KMS-11 (cell line): Measurements from ENCODE around the gene ZNF778.

Source experiments
- H2AFZ ChIP-seq: fragments of 200-600 bp; sonication (generic); 2 replicates; pipeline ENCODE4 v1.6.1; 2016; ENCODE audit warnings: antibody characterized with exemption, mixed run types, low read depth
- H3K27ac ChIP-seq: fragments of 200-600 bp; sonication (generic); 2 replicates; pipeline ENCODE4 v1.6.1; 2016; ENCODE audit warnings: mild to moderate bottlenecking, mixed run types
- H3K27me3 ChIP-seq: fragments of 200-600 bp; sonication (generic); 2 replicates; pipeline ENCODE4 v1.6.1; 2017; ENCODE audit warnings: mild to moderate bottlenecking, low read depth, mixed run types, moderate library complexity; ENCODE audit not compliant: insufficient read depth
- H3K36me3 ChIP-seq: fragments of 200-600 bp; sonication (generic); 2 replicates; pipeline ENCODE4 v1.6.1; 2017; ENCODE audit warnings: mild to moderate bottlenecking, mixed run types; ENCODE audit not compliant: insufficient read depth
- H3K4me1 ChIP-seq: fragments of 200-600 bp; sonication (generic); 2 replicates; pipeline ENCODE4 v1.6.1; 2016; ENCODE audit warnings: mild to moderate bottlenecking, low read depth, mixed run types; ENCODE audit not compliant: poor library complexity, severe bottlenecking
- H3K4me2 ChIP-seq: fragments of 200-600 bp; sonication (generic); 2 replicates; pipeline ENCODE4 v1.7.0; 2016; ENCODE audit warnings: mild to moderate bottlenecking, mixed run types
- H3K4me3 ChIP-seq: fragments of 200-600 bp; sonication (generic); IDR thresholded peaks from 2 replicates; pipeline ENCODE4 v1.6.1; 2017; ENCODE audit warnings: low read depth, low read length, mixed read lengths; ENCODE audit not compliant: insufficient read depth
- H3K79me2 ChIP-seq: fragments of 200-600 bp; sonication (generic); 2 replicates; pipeline ENCODE4 v1.6.1; 2016; ENCODE audit warnings: low read depth, mixed run types; ENCODE audit not compliant: insufficient read depth
- H3K9ac ChIP-seq: fragments of 200-600 bp; sonication (generic); 2 replicates; pipeline ENCODE4 v1.6.1; 2016; ENCODE audit warnings: mild to moderate bottlenecking, mixed run types
- H4K20me1 ChIP-seq: fragments of 200-600 bp; sonication (generic); 2 replicates; pipeline ENCODE4 v1.6.1; 2016; ENCODE audit warnings: mild to moderate bottlenecking, mixed run types; ENCODE audit not compliant: insufficient read depth
- CTCF ChIP-seq: fragments of 200-600 bp; sonication (generic); conservative IDR thresholded peaks from 2 replicates; pipeline ENCODE4 v1.6.1; 2017; ENCODE audit warnings: low read depth, mild to moderate bottlenecking, antibody characterized with exemption, low read length, moderate library complexity, mixed read lengths

The ZNF778 gene

GRCh38 chr16:89221604-89222003 lies 4.1 kb downstream of the ZNF778 start:
- TF ChIP-seq CTCF: no peak
- Histone ChIP-seq H3K9ac (no peak overlapping the region), H3K27me3 (no peaks in the 10 kb centered on the region), H3K4me1 (peaks cover 9% of the 10 kb centered on the region), H3K79me2 (no peaks in the 10 kb centered on the region; the same call in 1 of the 2 replicates), H3K27ac (no peak overlapping the region), H3K4me2 (no peak overlapping the region), H2AFZ (no peak overlapping the region), H3K36me3 (no peaks in the 10 kb centered on the region; the same call in 1 of the 2 replicates), H3K4me3 (no peak overlapping the region), H4K20me1 (no peaks in the 10 kb centered on the region)

GRCh38 chr16:89222931-89223330 lies 5.4 kb downstream of the ZNF778 start:
- no peak overlapping the region for H3K27ac ChIP-seq
- H2AFZ ChIP-seq: no peak overlapping the region
- TF ChIP-seq CTCF: no peak
- H3K36me3 ChIP-seq: peaks cover 3% of the 10 kb centered on the region; the same call in 1 of the 2 replicates
- no peaks in the 10 kb centered on the region for H3K27me3 ChIP-seq
- no peak overlapping the region for H3K4me3 ChIP-seq
- no peaks in the 10 kb centered on the region; the same call in 1 of the 2 replicates for H3K79me2 ChIP-seq
- peaks cover 4% of the 10 kb centered on the region for H3K4me1 ChIP-seq
- H3K9ac ChIP-seq: no peak overlapping the region
- H4K20me1 ChIP-seq: no peaks in the 10 kb centered on the region
- H3K4me2 ChIP-seq: no peak overlapping the region

GRCh38 chr16:89224665-89225064 lies 7.2 kb downstream of the ZNF778 start:
- H3K36me3 ChIP-seq: peaks cover 3% of the 10 kb centered on the region; the same call in 1 of the 2 replicates
- H4K20me1 ChIP-seq: no peaks in the 10 kb centered on the region
- no peak overlapping the region for H2AFZ ChIP-seq
- no peaks in the 10 kb centered on the region for H3K27me3 ChIP-seq
- H3K9ac ChIP-seq: no peak overlapping the region
- H3K79me2 ChIP-seq: no peaks in the 10 kb centered on the region; the same call in 1 of the 2 replicates
- TF ChIP-seq CTCF: no peak
- no peak overlapping the region for H3K4me2 ChIP-seq
- no peak overlapping the region for H3K27ac ChIP-seq
- no peak overlapping the region for H3K4me3 ChIP-seq
- H3K4me1 ChIP-seq: no peaks in the 10 kb centered on the region

GRCh38 chr16:89230255-89230654 lies 12.8 kb downstream of the ZNF778 start:
- H3K79me2 ChIP-seq: no peaks in the 10 kb centered on the region
- H3K27me3 ChIP-seq: no peaks in the 10 kb centered on the region
- no peak overlapping the region for H3K4me2 ChIP-seq
- H3K4me1 ChIP-seq: no peaks in the 10 kb centered on the region
- peaks cover 3% of the 10 kb centered on the region; the same call in 1 of the 2 replicates for H3K36me3 ChIP-seq
- H3K4me3 ChIP-seq: no peak overlapping the region
- H3K27ac ChIP-seq: no peak overlapping the region
- TF ChIP-seq CTCF: no peak
- H2AFZ ChIP-seq: no peak overlapping the region
- H4K20me1 ChIP-seq: no peaks in the 10 kb centered on the region
- no peak overlapping the region for H3K9ac ChIP-seq

GRCh38 chr16:89232107-89232506 lies 14.6 kb downstream of the ZNF778 start:
- Histone ChIP-seq H2AFZ (no peak overlapping the region), H3K27me3 (no peaks in the 10 kb centered on the region), H3K4me2 (no peak overlapping the region), H3K27ac (no peak overlapping the region), H3K4me3 (no peak overlapping the region), H3K4me1 (no peaks in the 10 kb centered on the region), H3K36me3 (peaks cover 3% of the 10 kb centered on the region; the same call in 1 of the 2 replicates), H3K79me2 (no peaks in the 10 kb centered on the region), H4K20me1 (no peaks in the 10 kb centered on the region), H3K9ac (no peak overlapping the region)
- TF ChIP-seq CTCF: no peak
